Hematopoietic multipotent progenitor cell treated with erythropoietin and hydrocortisone succinate and interleukin-3 and kit ligand, for 6 days (in vitro differentiated cells): ENCODE results near the gene SCN7A.
"Not testable (repeated sequence)": the region's sequence is repeated elsewhere in the genome, so short reads cannot be mapped to it uniquely, and the experiment has no call there.

Source experiments
- DNase-seq: peaks from one replicate; pipeline ENCODE4 v3.0.0-alpha.2; 2015

SCN7A gene

GRCh38 chr2:166393008-166393407 lies 101.0 kb downstream of the SCN7A start:
- no peak for DNase-seq

GRCh38 chr2:166388481-166389070 lies 105.5 kb downstream of the SCN7A start:
- no peak for DNase-seq

GRCh38 chr2:166385313-166385712 lies 108.7 kb downstream of the SCN7A start:
- DNase-seq = no peak

GRCh38 chr2:166384774-166385173 lies 109.3 kb downstream of the SCN7A start:
- peak; percentile 65 for DNase-seq

- DNase-seq = no peak
These were observed 111.6 kb downstream of the SCN7A start for GRCh38 chr2:166382448-166382847.

GRCh38 chr2:166380615-166381014 lies 113.4 kb downstream of the SCN7A start:
- DNase-seq = no peak

- no peak for DNase-seq
These were observed 117.2 kb downstream of the SCN7A start for GRCh38 chr2:166376873-166377272.

- no peak for DNase-seq
These were observed 117.6 kb downstream of the SCN7A start for GRCh38 chr2:166376488-166376828.

GRCh38 chr2:166375736-166376487 lies 118.1 kb downstream of the SCN7A start, which contains the start of gene SCN9A:
SCN9A (minus strand) TSS chr2:166375944; CDS start chr2:166311756, 64,188 bp downstream.
- peak; percentile 94 for DNase-seq

- DNase-seq = peak; percentile 22
These were observed 118.8 kb downstream of the SCN7A start for GRCh38 chr2:166375195-166375735.

- peak; percentile 68 for DNase-seq
These were observed 120.1 kb downstream of the SCN7A start for GRCh38 chr2:166373951-166374350.

- no peak for DNase-seq
These were observed 120.5 kb downstream of the SCN7A start for GRCh38 chr2:166373539-166373938.

GRCh38 chr2:166373105-166373504 lies 120.9 kb downstream of the SCN7A start:
- DNase-seq = no peak

- no peak for DNase-seq
These were observed 122.0 kb downstream of the SCN7A start for GRCh38 chr2:166372046-166372445.

GRCh38 chr2:166365803-166366420 lies 128.1 kb downstream of the SCN7A start:
- DNase-seq = no peak

- DNase-seq = no peak
These were observed 128.8 kb downstream of the SCN7A start for GRCh38 chr2:166365239-166365638.

GRCh38 chr2:166364476-166365161 lies 129.4 kb downstream of the SCN7A start:
- no peak for DNase-seq

- DNase-seq = peak; percentile 74
These were observed 132.5 kb downstream of the SCN7A start for GRCh38 chr2:166361351-166362153.

GRCh38 chr2:166360906-166361305 lies 133.1 kb downstream of the SCN7A start:
- no peak for DNase-seq

GRCh38 chr2:166360426-166360825 lies 133.6 kb downstream of the SCN7A start:
- no peak for DNase-seq

- not testable (repeated sequence) for DNase-seq
These were observed 136.1 kb downstream of the SCN7A start for GRCh38 chr2:166357950-166358321.
